Panc1 (cell line): ENCODE data around the gene DLG2.

ENCODE experiments used
- CTCF ChIP-seq: fragments of 450-650 bp; IDR thresholded peaks from 2 replicates; pipeline ENCODE4 v1.5.1; 2017; ENCODE audit warnings: mild to moderate bottlenecking
- POLR2AphosphoS5 ChIP-seq: IDR thresholded peaks from 2 replicates; pipeline ENCODE4 v1.6.1; 2012; ENCODE audit warnings: mild to moderate bottlenecking, low read depth, low read length, moderate library complexity
- REST ChIP-seq, 2 experiments: IDR thresholded peaks; 2 replicates each; pipeline ENCODE4 v1.6.1; 2011 to 2012; ENCODE audit warnings: low read depth in 2 of 2, control low read depth in 1 of 2, low read length in 1 of 2, mild to moderate bottlenecking in 1 of 2, moderate library complexity in 1 of 2; ENCODE audit not compliant: insufficient read depth in 1 of 2
- TCF7L2 ChIP-seq: IDR thresholded peaks from 2 replicates; pipeline ENCODE4 v1.6.1; 2011; ENCODE audit warnings: mild to moderate bottlenecking, low read depth, low read length, inconsistent platforms

GRCh38 chr11:83713708-83714107 is 1913.4 kb downstream of the DLG2 start:
- no peak for TF ChIP-seq TCF7L2
- no peak for TF ChIP-seq POLR2AphosphoS5
- no peak for TF ChIP-seq CTCF
- no peak for TF ChIP-seq REST (IDR thresholded peaks at IDR 0.05; ENCODE audit: insufficient read depth in 1 of 2, low read depth in 2 of 2, low read length in 1 of 2)
